ENCODE results near the gene VIL1. TPM values are rescaled to one million over a fixed set of nuclear protein-coding genes. Genes with fewer than 3 reads are reported as not detected.

VIL1 gene
- total and polyA plus RNA-seq, 2 of the 13 experiments (the other 11 are each of a cell fraction or from before 2014, with no cell fraction given): 287 to 301 TPM

- TF ChIP-seq HBP1 (CRISPR knock-in tag; IDR thresholded peaks at IDR 0.05; ENCODE audit: low read depth): no peak; the same call in none of the 2 replicates
- peak; percentile 66 for TF ChIP-seq GATAD1 (CRISPR knock-in tag; IDR thresholded peaks at IDR 0.05)
- no peak; the same call in 1 of the 2 replicates for TF ChIP-seq MEF2D (CRISPR knock-in tag; IDR thresholded peaks at IDR 0.05)
- TF ChIP-seq HNRNPK (IDR thresholded peaks at IDR 0.05; ENCODE audit: low read depth, low read length, poor library complexity, severe bottlenecking): no peak
- no peak for TF ChIP-seq SUZ12 (IDR thresholded peaks at IDR 0.05; ENCODE audit: low read depth, low read length)
- no peak for TF ChIP-seq BCL3 (CRISPR knock-in tag; IDR thresholded peaks at IDR 0.05)
- TF ChIP-seq ZFP36L1 (CRISPR knock-in tag; IDR thresholded peaks at IDR 0.05): peak; percentile 82; the same call in 1 of the 2 replicates
- no peak for TF ChIP-seq ZBTB46 (CRISPR knock-in tag; IDR thresholded peaks at IDR 0.05; ENCODE audit: borderline replicate concordance)
- peak; percentile 79; the same call in 1 of the 2 replicates for TF ChIP-seq ZNF724P (CRISPR knock-in tag; IDR thresholded peaks at IDR 0.05; ENCODE audit: borderline replicate concordance)
- peak; percentile 91; the same call in 1 of the 2 replicates for TF ChIP-seq THAP7 (CRISPR knock-in tag; IDR thresholded peaks at IDR 0.05)
- TF ChIP-seq RXRB (CRISPR knock-in tag; IDR thresholded peaks at IDR 0.05; ENCODE audit: borderline replicate concordance): peak; percentile 80
- no peak for TF ChIP-seq TFDP2 (CRISPR knock-in tag; IDR thresholded peaks at IDR 0.05)
- no peak for TF ChIP-seq ZNF326 (CRISPR knock-in tag; IDR thresholded peaks at IDR 0.05; ENCODE audit: borderline replicate concordance)
- TF ChIP-seq FOXA3 (CRISPR knock-in tag; IDR thresholded peaks at IDR 0.05): peak; percentile 55; the same call in 1 of the 2 replicates
- peak; percentile 88; the same call in 1 of the 2 replicates for TF ChIP-seq SMAD1 (CRISPR knock-in tag; IDR thresholded peaks at IDR 0.05; ENCODE audit: borderline replicate concordance, low read depth)
- TF ChIP-seq NRL (CRISPR knock-in tag; IDR thresholded peaks at IDR 0.05; ENCODE audit: borderline replicate concordance): no peak
- TF ChIP-seq ZNF558 (CRISPR knock-in tag; IDR thresholded peaks at IDR 0.05; ENCODE audit: borderline replicate concordance): peak; percentile 40; the same call in 1 of the 2 replicates
- peak; percentile 74 for TF ChIP-seq POGZ (CRISPR knock-in tag; IDR thresholded peaks at IDR 0.05)
- TF ChIP-seq MZF1 (CRISPR knock-in tag; IDR thresholded peaks at IDR 0.05; ENCODE audit: borderline replicate concordance): no peak
- TF ChIP-seq HMG20B (CRISPR knock-in tag; conservative IDR thresholded peaks at IDR 0.05): 0 out of 2 replicates have a peak, but pooled peaks have one; percentile 23
- no peak for TF ChIP-seq ATF1 (CRISPR knock-in tag; IDR thresholded peaks at IDR 0.05)
- no peak for TF ChIP-seq NPAS2 (CRISPR knock-in tag; IDR thresholded peaks at IDR 0.05; ENCODE audit: borderline replicate concordance)
- 0 out of 2 replicates have a peak, but pooled peaks have one; percentile 7 for TF ChIP-seq ZFP90 (CRISPR knock-in tag; IDR thresholded peaks at IDR 0.05; ENCODE audit: borderline replicate concordance)
Measured at GRCh38 chr2:218418717-218419458, at the start of gene VIL1 (continued).

All from HepG2 (cell line).